GM21423 (cell line): ENCODE data around the gene SLC44A3.

Source experiments
- ATAC-seq: cut with Tn5 transposase; IDR thresholded peaks from one replicate; pipeline ENCODE4 v1.9.1; 2021; ENCODE audit warnings: mild to moderate bottlenecking, moderate library complexity; ENCODE audit not compliant: unreplicated experiment

Gene SLC44A3

GRCh38 chr1:94872771-94873495 lies 52.8 kb downstream of the SLC44A3 start:
- no peak for ATAC-seq

DNA sequence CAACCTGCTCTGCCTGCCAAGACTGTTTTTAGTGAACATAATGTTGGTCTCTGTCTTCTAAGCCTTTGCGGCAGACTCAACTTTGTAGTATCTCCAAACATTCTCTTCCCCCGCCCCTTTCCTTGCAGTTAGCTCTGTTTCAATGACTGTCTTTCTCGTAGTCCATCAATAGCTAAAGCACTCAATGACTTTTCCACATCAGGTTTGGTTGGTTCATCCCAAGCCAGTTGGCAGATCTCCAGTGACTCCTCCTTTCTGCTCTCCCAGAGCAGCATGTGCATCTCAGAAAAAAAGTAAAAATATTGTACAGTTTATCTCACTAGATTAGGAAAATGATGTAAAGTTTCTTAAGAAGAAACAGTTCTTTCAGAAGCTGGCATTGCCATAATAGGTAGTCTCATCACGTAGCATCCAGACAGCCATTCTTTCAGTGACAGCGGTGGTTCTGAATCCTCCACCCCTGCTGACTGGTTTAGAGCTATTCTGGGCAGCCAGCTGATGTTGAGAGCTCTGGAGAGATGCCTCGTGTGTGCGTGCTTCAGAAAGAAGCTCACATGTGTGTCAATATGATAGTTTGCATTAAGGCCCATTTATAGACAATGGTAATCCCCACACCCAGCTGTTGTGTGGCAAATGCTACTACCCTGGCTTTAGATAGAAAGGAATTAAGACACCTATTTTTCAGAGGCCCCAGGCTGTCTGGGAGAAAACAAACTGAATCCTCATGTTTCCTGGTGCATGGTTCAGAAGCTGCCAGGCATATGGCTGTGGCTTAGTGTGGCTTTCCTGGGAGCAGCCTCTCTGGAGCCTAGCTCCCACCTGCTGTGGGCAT lies 53.6 kb downstream of the SLC44A3 start:
- ATAC-seq, result no peak

DNA sequence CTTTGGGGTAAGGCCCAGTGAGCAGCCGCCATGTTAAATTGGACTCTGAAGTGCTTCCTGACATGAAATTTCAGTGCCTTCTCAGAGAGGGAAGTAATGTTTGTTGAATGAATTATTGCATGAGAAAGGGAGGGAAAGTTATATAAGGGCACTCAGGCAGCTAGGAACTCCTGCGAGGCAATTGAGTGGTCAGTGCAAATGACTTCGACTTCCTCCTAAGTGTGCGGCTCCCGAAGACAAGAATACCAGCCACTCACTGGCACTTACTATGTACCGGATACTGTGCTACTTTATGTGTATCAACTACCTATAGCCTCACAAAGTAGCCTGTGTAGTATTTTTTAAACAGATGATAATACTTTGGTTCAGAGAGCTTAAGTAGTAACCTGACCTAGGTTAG lies 54.3 kb downstream of the SLC44A3 start:
- no peak for ATAC-seq

DNA sequence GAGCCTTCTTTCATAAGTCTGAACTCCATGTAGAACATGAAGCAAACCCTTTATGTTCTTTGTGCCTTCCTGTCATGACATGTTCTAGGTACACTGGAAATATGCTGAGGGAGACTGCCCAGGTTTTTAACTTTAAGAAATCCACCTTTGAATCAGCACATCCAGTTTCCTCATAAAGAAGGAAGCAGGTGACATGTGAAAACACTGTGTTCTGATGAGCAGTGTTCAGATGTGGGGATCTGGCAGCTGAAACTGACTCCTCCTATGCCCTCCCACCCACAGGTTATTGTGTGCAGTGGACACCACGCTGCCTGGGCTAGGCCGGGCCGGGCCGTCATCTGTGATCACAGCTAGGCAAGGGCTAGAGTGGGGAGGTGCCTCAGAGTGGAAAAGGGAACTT lies 55.6 kb downstream of the SLC44A3 start:
- ATAC-seq, result no peak

GRCh38 chr1:94876362-94876761 lies 56.2 kb downstream of the SLC44A3 start:
- no peak for ATAC-seq

DNA sequence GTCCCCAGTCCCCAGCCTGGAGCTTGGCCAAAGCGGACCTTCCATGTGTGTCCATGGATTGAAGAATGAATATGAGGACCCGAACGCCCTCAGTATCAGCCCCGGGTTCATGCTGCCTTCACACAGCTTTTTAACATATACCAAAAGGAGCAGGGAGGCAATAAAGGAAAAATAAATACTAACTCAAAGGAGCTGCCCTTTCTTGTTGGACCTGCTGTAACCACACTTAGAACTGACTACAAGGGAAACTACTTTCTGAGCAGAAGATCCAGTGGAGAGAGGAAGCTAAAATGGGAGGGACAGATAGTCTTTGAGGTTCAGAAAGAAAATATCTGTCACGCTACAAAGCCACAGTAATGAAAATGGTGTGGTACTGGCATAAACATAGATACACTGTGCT lies 58.2 kb downstream of the SLC44A3 start:
- no peak for ATAC-seq

GRCh38 chr1:94883691-94884090 lies 63.5 kb downstream of the SLC44A3 start:
- ATAC-seq, result peak; percentile 46

DNA sequence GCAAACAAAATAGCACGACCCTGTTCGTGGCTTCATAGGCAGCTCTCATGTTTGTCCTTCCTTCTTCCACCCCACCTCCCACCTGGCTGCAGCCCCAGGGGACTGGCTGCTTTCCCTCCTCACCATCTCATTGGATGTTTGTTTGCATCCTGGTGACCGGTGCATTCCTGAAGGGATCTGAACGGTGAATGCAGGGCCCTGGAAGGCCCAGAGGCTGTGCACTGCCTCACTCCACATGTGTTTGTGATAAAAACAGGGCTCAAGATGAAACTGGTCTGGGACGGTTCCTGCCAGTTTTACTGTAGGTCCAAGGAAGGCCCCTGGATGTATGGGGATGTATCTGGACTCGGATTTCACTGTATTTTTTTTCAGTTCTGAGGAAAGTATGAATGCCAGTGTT lies 63.9 kb downstream of the SLC44A3 start:
- ATAC-seq, result no peak

DNA sequence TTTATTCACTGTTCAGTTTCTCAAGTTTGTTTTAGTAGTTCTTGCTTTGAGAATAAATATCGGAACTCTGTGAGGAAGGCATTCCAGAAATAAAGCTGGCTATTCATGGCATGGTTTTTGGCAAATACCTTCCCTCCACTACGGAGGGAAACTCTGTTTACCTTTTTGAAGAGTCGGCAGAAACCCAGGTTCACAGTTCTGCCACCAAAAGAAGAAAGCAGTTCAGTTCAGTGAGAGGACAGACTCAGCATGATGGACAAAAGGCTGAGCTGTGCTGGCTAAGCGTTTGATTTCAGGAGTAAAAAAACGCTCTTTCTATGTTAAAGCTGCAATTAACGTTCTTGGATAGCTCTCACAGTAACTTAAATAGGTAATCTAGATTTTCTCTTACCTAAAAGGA lies 64.3 kb downstream of the SLC44A3 start:
- ATAC-seq, result no peak

- no peak for ATAC-seq
These were observed 66.2 kb downstream of the SLC44A3 start for GRCh38 chr1:94886361-94886760.

- no peak for ATAC-seq
These were observed 66.9 kb downstream of the SLC44A3 start for GRCh38 chr1:94887106-94887505.

- ATAC-seq, result no peak
These were observed 67.5 kb downstream of the SLC44A3 start for GRCh38 chr1:94887603-94888171.

GRCh38 chr1:94888201-94888600 lies 68.0 kb downstream of the SLC44A3 start:
- ATAC-seq, result no peak

- ATAC-seq, result no peak
These were observed 72.6 kb downstream of the SLC44A3 start for GRCh38 chr1:94892604-94893254.

DNA sequence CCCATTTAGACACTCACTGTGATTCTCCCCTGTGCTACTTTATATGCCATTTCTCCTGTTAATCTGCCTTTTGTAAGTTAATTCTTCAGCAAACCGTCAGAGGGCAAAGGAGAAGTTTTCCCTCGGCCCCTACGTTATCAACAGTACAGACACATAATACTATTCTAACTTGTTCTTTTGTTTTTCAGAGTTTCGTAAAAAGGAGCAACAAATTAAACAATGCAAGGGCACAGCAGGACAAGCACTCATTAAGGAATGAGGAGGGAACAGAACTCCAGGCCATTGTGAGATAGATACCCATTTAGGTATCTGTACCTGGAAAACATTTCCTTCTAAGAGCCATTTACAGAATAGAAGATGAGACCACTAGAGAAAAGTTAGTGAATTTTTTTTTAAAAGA lies 74.5 kb downstream of the SLC44A3 start:
- no peak for ATAC-seq

DNA sequence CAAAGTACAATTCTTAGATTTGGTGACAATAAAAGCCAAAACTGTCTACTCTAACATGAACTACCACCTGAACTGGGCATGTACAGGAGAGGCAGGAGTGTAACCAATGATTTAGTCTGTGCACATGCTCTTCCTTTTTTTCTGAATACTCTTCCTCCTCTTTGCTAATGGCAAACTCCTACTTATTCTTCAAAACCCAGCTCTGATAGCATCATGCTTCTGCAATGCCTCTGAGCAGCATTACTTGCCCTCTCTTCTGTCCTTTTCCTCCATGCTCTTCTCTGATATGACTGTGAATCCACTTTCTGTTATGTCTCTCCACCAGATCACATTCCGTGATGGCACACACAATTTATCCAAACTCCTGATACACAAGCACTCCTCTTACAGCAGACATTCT lies 75.4 kb downstream of the SLC44A3 start:
- no peak for ATAC-seq

- no peak for ATAC-seq
These were observed 78.6 kb downstream of the SLC44A3 start for GRCh38 chr1:94898491-94899385.

DNA sequence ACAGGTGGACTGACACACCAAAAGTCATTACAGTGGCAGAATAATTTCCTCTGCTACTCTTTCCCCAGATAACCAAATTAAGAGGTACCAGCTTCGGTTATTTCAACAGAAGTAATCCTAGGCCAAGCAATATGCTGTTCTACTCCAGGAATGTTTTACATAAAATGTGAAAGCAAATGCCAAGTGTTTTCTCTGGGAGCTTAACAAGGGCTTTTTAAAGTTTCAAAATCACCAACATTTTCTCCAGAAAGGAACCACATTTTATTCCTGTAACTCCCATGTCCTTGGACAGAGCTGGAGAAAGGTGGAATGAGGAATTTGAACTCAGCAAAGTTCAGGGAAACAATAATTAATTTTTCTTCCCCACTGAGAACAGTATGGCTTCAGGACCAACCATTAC lies 79.6 kb downstream of the SLC44A3 start:
- no peak for ATAC-seq

DNA sequence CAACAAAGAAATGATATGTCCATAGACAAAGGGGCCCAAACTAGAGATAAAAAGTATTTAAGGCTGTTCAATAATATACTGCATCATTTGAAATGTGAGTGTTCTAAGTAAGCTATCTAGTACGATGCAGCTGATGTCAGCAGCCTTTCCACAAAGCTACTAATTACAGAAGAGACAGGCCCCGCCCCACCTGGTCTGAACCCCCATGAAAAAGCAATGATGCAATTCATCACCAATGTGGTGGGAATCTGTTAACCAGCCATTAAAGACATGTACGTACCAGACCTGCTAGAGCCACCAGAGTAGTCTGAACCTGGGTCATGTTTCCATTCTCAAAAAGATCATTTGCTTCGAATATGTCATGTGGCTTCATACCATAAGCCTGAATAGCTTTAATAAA lies 81.7 kb downstream of the SLC44A3 start:
- ATAC-seq, result no peak

DNA sequence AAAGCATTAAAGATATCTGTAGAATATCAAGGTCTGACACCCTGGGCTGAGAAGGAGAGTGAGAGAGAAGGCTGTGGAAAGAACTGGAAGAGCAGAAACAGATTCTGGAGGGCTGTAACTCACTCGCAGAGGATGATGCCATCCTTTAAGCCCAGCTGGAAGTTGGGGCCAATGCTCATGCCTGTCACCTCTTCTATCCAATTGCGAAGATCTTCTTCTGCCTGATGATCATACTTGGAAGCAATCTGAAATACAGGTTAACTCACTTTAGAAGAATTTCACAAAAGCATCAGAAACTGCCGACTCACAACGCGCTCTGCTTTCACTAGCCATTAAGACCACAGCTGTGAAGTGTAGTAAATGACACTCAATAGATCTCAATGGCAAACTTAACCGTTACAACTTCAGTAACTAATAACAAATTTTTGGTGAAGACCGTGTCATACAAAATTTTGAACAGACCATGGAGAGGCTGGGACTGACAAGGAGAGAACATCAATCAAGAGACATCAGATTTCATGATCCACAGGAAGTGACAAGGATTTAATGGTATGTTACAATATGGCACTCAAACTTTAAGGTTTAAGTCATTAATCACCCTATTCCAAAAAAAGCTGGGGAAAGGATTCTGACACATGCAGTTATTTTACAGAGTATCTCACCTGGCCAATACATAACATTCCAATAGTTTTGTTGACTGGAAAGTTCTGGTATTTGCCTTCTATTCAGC lies 83.3 kb downstream of the SLC44A3 start:
- ATAC-seq, result no peak
